OCI-LY7 (cell line): Measurements from ENCODE around the gene ACBD5.

Experiments
- EZH2phosphoT487 ChIP-seq: fragments of 200-600 bp; sonication (generic); IDR thresholded peaks from 2 replicates; pipeline ENCODE4 v1.6.1; 2018; ENCODE audit warnings: low read depth, borderline replicate concordance, mild to moderate bottlenecking, mixed run types, antibody characterized with exemption, low read length, moderate library complexity, mixed read lengths
- TF ChIP-seq, protein P1 (sequence below): fragments of 200-600 bp; sonication (generic); conservative IDR thresholded peaks from 2 replicates; pipeline ENCODE4 v1.5.1; 2014; ENCODE audit warnings: mild to moderate bottlenecking, antibody characterized with exemption, low read length, moderate library complexity, mixed read lengths

GRCh38 chr10:27253576-27253975 is 13.0 kb upstream of the ACBD5 start:
- TF ChIP-seq, protein P1, sequence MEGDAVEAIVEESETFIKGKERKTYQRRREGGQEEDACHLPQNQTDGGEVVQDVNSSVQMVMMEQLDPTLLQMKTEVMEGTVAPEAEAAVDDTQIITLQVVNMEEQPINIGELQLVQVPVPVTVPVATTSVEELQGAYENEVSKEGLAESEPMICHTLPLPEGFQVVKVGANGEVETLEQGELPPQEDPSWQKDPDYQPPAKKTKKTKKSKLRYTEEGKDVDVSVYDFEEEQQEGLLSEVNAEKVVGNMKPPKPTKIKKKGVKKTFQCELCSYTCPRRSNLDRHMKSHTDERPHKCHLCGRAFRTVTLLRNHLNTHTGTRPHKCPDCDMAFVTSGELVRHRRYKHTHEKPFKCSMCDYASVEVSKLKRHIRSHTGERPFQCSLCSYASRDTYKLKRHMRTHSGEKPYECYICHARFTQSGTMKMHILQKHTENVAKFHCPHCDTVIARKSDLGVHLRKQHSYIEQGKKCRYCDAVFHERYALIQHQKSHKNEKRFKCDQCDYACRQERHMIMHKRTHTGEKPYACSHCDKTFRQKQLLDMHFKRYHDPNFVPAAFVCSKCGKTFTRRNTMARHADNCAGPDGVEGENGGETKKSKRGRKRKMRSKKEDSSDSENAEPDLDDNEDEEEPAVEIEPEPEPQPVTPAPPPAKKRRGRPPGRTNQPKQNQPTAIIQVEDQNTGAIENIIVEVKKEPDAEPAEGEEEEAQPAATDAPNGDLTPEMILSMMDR: no peak
- no peak for TF ChIP-seq EZH2phosphoT487
